Measurements from ENCODE around the gene DUSP14. TPM values are rescaled to one million over a fixed set of nuclear protein-coding genes. Genes with fewer than 3 reads are reported as not detected.

Gene DUSP14
- total and polyA plus RNA-seq, 2 of the 13 experiments (the other 11 are each of a cell fraction or from before 2014, with no cell fraction given): 33.5 to 39.8 TPM

DNA sequence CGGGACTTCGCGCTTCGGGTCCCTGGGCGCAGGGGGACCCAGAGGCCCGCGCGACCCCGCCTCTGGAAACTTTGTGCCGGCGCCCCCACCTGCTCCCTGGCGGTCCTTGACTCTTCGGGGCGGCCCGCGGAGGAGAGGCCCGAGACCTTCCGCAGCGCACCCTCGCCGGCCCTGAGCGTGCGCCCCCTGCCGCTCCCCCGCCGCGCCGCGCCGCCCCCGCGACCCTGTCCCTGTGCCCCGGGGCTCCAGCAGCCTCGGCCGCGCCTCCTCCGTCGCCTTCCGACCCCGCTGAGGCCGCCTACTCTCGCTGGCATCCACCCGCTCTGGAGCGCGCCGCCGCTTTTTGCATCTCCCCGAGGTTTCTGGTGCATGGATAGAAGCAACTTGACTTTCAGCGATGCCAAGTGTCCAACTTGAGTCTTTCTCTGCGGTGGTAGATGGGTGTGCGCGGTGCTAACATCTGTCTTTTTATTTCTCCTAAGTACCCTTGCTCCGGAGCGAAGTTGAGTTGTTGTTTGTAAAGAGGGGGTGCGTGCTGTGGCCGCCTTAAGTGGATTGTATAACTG is 414 bp downstream of the DUSP14 start (continued):
- TF ChIP-seq EP300 (IDR thresholded peaks at IDR 0.05; ENCODE audit: low read depth in 2 of 2, low read length in 2 of 2) (no peak), EP300 (CRISPR knock-in tag; IDR thresholded peaks at IDR 0.05; ENCODE audit: borderline replicate concordance) (no peak), SRF (IDR thresholded peaks at IDR 0.05; ENCODE audit: low read depth, low read length) (no peak), RAD51 (IDR thresholded peaks at IDR 0.05; ENCODE audit: borderline replicate concordance) (no peak), TRIM22 (IDR thresholded peaks at IDR 0.05) (no peak), TAF1 (CRISPR knock-in tag; IDR thresholded peaks at IDR 0.05) (no peak), TP53 (CRISPR knock-in tag; conservative IDR thresholded peaks at IDR 0.05) (no peak), ZNF850 (CRISPR knock-in tag; conservative IDR thresholded peaks at IDR 0.05) (no peak), ZBTB7B (CRISPR knock-in tag; IDR thresholded peaks at IDR 0.05) (no peak), PHF20 (CRISPR knock-in tag; IDR thresholded peaks at IDR 0.05) (no peak), ISX (CRISPR knock-in tag; conservative IDR thresholded peaks at IDR 0.05) (no peak), NR0B2 (CRISPR knock-in tag; IDR thresholded peaks at IDR 0.05) (no peak), DNMT3B (CRISPR knock-in tag; conservative IDR thresholded peaks at IDR 0.05) (no peak), TGIF2 (CRISPR knock-in tag; IDR thresholded peaks at IDR 0.05) (no peak), FOXK1 (CRISPR knock-in tag; IDR thresholded peaks at IDR 0.05; ENCODE audit: borderline replicate concordance, low read depth) (no peak), NFIB (CRISPR knock-in tag; IDR thresholded peaks at IDR 0.05; ENCODE audit: borderline replicate concordance) (no peak), CEBPG (CRISPR knock-in tag; IDR thresholded peaks at IDR 0.05) (no peak), ZNF251 (CRISPR knock-in tag; IDR thresholded peaks at IDR 0.05) (no peak), NR2F2 (IDR thresholded peaks at IDR 0.05; ENCODE audit: borderline replicate concordance, low read depth) (no peak), HDAC2 (CRISPR knock-in tag; IDR thresholded peaks at IDR 0.05) (no peak), NFE2L1 (CRISPR knock-in tag; IDR thresholded peaks at IDR 0.05; ENCODE audit: borderline replicate concordance) (no peak), ZNF841 (CRISPR knock-in tag; IDR thresholded peaks at IDR 0.05; ENCODE audit: borderline replicate concordance) (no peak), SAP130 (CRISPR knock-in tag; IDR thresholded peaks at IDR 0.05; ENCODE audit: low read depth) (peak; percentile 64), ZNF788 (CRISPR knock-in tag; IDR thresholded peaks at IDR 0.05; ENCODE audit: borderline replicate concordance) (no peak), KLF15 (CRISPR knock-in tag; IDR thresholded peaks at IDR 0.05; ENCODE audit: borderline replicate concordance) (no peak)
- TF ChIP-seq, protein P1, sequence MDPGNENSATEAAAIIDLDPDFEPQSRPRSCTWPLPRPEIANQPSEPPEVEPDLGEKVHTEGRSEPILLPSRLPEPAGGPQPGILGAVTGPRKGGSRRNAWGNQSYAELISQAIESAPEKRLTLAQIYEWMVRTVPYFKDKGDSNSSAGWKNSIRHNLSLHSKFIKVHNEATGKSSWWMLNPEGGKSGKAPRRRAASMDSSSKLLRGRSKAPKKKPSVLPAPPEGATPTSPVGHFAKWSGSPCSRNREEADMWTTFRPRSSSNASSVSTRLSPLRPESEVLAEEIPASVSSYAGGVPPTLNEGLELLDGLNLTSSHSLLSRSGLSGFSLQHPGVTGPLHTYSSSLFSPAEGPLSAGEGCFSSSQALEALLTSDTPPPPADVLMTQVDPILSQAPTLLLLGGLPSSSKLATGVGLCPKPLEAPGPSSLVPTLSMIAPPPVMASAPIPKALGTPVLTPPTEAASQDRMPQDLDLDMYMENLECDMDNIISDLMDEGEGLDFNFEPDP (CRISPR knock-in tag; conservative IDR thresholded peaks at IDR 0.05): no peak
- TF ChIP-seq, protein P2, sequence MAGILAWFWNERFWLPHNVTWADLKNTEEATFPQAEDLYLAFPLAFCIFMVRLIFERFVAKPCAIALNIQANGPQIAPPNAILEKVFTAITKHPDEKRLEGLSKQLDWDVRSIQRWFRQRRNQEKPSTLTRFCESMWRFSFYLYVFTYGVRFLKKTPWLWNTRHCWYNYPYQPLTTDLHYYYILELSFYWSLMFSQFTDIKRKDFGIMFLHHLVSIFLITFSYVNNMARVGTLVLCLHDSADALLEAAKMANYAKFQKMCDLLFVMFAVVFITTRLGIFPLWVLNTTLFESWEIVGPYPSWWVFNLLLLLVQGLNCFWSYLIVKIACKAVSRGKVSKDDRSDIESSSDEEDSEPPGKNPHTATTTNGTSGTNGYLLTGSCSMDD (CRISPR knock-in tag; IDR thresholded peaks at IDR 0.05): no peak

Data from HepG2 (cell line).